ENCODE results near the gene ZBTB40.

- TF ChIP-seq, protein P1, sequence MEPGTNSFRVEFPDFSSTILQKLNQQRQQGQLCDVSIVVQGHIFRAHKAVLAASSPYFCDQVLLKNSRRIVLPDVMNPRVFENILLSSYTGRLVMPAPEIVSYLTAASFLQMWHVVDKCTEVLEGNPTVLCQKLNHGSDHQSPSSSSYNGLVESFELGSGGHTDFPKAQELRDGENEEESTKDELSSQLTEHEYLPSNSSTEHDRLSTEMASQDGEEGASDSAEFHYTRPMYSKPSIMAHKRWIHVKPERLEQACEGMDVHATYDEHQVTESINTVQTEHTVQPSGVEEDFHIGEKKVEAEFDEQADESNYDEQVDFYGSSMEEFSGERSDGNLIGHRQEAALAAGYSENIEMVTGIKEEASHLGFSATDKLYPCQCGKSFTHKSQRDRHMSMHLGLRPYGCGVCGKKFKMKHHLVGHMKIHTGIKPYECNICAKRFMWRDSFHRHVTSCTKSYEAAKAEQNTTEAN (CRISPR knock-in tag; IDR thresholded peaks at IDR 0.05), result no peak
- TF ChIP-seq CREB1 (CRISPR knock-in tag; IDR thresholded peaks at IDR 0.05) (no peak), NFYB (CRISPR knock-in tag; conservative IDR thresholded peaks at IDR 0.05; ENCODE audit: low read depth) (no peak), TCF7 (CRISPR knock-in tag; IDR thresholded peaks at IDR 0.05; ENCODE audit: low read depth) (no peak), ZNF121 (CRISPR knock-in tag; IDR thresholded peaks at IDR 0.05) (no peak), USF2 (CRISPR knock-in tag; IDR thresholded peaks at IDR 0.05) (no peak), USF1 (CRISPR knock-in tag; IDR thresholded peaks at IDR 0.05) (no peak), ARID4B (CRISPR knock-in tag; IDR thresholded peaks at IDR 0.05; ENCODE audit: borderline replicate concordance) (no peak), GRHL2 (CRISPR knock-in tag; IDR thresholded peaks at IDR 0.05; ENCODE audit: insufficient replicate concordance, severe bottlenecking) (no peak), ATF2 (CRISPR knock-in tag; IDR thresholded peaks at IDR 0.05; ENCODE audit: borderline replicate concordance, low read depth) (no peak), ZNF138 (CRISPR knock-in tag; conservative IDR thresholded peaks at IDR 0.05) (no peak)
- TF ChIP-seq, protein P2, sequence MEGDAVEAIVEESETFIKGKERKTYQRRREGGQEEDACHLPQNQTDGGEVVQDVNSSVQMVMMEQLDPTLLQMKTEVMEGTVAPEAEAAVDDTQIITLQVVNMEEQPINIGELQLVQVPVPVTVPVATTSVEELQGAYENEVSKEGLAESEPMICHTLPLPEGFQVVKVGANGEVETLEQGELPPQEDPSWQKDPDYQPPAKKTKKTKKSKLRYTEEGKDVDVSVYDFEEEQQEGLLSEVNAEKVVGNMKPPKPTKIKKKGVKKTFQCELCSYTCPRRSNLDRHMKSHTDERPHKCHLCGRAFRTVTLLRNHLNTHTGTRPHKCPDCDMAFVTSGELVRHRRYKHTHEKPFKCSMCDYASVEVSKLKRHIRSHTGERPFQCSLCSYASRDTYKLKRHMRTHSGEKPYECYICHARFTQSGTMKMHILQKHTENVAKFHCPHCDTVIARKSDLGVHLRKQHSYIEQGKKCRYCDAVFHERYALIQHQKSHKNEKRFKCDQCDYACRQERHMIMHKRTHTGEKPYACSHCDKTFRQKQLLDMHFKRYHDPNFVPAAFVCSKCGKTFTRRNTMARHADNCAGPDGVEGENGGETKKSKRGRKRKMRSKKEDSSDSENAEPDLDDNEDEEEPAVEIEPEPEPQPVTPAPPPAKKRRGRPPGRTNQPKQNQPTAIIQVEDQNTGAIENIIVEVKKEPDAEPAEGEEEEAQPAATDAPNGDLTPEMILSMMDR (IDR thresholded peaks at IDR 0.05), result no peak
- TF ChIP-seq, protein P3, sequence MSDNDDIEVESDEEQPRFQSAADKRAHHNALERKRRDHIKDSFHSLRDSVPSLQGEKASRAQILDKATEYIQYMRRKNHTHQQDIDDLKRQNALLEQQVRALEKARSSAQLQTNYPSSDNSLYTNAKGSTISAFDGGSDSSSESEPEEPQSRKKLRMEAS (CRISPR knock-in tag; IDR thresholded peaks at IDR 0.05), result no peak
Observed at GRCh38 chr1:22414244-22414751, 37.4 kb upstream of the ZBTB40 start.
